ENCODE results near the gene MS4A18. TPM values are rescaled to one million over a fixed set of nuclear protein-coding genes. Genes with fewer than 3 reads are reported as not detected.

The MS4A18 gene
- total and polyA plus RNA-seq, 7 experiments from 2014 or later: not detected

GRCh38 chr11:60782393-60783140 is 58.0 kb downstream of the MS4A18 start:
- Mint-ChIP-seq H3K36me3 (no peaks in the 10 kb centered on the region), H3K4me3 (no peak overlapping the region), H3K27me3 (peaks cover 0 to 3% (median 0%) of the 10 kb centered on the region in 5 donors), H3K9me3 (no peaks in the 10 kb centered on the region), H3K4me1 (no peaks in the 10 kb centered on the region), H3K27ac (no peak overlapping the region)
- ChIA-PET CTCF (interaction anchor here (0.5 kb wide), 1 partner anchor 129 kb away, joined by 3 read pairs; no protein-coding TSS in a partner anchor), POLR2A (no interaction called here)
- Histone ChIP-seq H3K9me3 (ENCODE audit: control insufficient read depth in 2 of 3, low read length in 3 of 3) (no peaks in the 10 kb centered on the region), H3K4me1 (ENCODE audit: control insufficient read depth in 2 of 2, insufficient read depth in 2 of 2, low read length in 2 of 2) (no peaks in the 10 kb centered on the region), H3K4me3 (ENCODE audit: low read length) (no peak overlapping the region), H3K36me3 (ENCODE audit: control insufficient read depth in 2 of 3, insufficient read depth in 3 of 3, low read length in 3 of 3) (no peaks in the 10 kb centered on the region), H3K27ac (ENCODE audit: low read depth, low read length) (no peak overlapping the region), H3K27me3 (ENCODE audit: control insufficient read depth in 2 of 2, insufficient read depth in 2 of 2, low read length in 2 of 2) (no peaks in the 10 kb centered on the region)
- DNase-seq (no peak), ATAC-seq (no peak)
- intact Hi-C loops (cut with micrococcal nuclease): no loop called here

- ATAC-seq (no peak), DNase-seq (no peak)
- H3K9me3 ChIP-seq (ENCODE audit: control insufficient read depth in 2 of 3, low read length in 3 of 3): no peaks in the 10 kb centered on the region
- Mint-ChIP-seq H3K27ac (peak overlapping the region in 1 of 9 donors; percentile 26), H3K27me3 (peaks cover 0 to 3% (median 0%) of the 10 kb centered on the region in 5 donors), H3K9me3 (no peaks in the 10 kb centered on the region), H3K36me3 (no peaks in the 10 kb centered on the region), H3K4me3 (no peak overlapping the region), H3K4me1 (no peaks in the 10 kb centered on the region)
- H3K4me3 ChIP-seq (ENCODE audit: low read length): no peak overlapping the region
- intact Hi-C loops (cut with micrococcal nuclease): no loop called here
- POLR2A ChIA-PET: no interaction called here
- no peak overlapping the region for H3K27ac ChIP-seq (ENCODE audit: low read depth, low read length)
- H3K36me3 ChIP-seq (ENCODE audit: control insufficient read depth in 2 of 3, insufficient read depth in 3 of 3, low read length in 3 of 3): no peaks in the 10 kb centered on the region
- CTCF ChIA-PET: no interaction called here
- no peaks in the 10 kb centered on the region for H3K4me1 ChIP-seq (ENCODE audit: control insufficient read depth in 2 of 2, insufficient read depth in 2 of 2, low read length in 2 of 2)
- H3K27me3 ChIP-seq (ENCODE audit: control insufficient read depth in 2 of 2, insufficient read depth in 2 of 2, low read length in 2 of 2): no peaks in the 10 kb centered on the region
These were observed 58.6 kb downstream of the MS4A18 start for GRCh38 chr11:60783141-60783484.

GRCh38 chr11:60783911-60784310 is 59.4 kb downstream of the MS4A18 start:
- H3K27me3 ChIP-seq (ENCODE audit: control insufficient read depth in 2 of 2, insufficient read depth in 2 of 2, low read length in 2 of 2): no peaks in the 10 kb centered on the region
- CTCF ChIA-PET: interaction anchor here (1.1 kb wide), 1 partner anchor 8 kb away, joined by 3 read pairs; no protein-coding TSS in a partner anchor
- no peaks in the 10 kb centered on the region for H3K36me3 ChIP-seq (ENCODE audit: control insufficient read depth in 2 of 3, insufficient read depth in 3 of 3, low read length in 3 of 3)
- H3K27me3 Mint-ChIP-seq: no peaks in the 10 kb centered on the region
- H3K4me1 ChIP-seq (ENCODE audit: control insufficient read depth in 2 of 2, insufficient read depth in 2 of 2, low read length in 2 of 2): no peaks in the 10 kb centered on the region
- no peaks in the 10 kb centered on the region for H3K4me1 Mint-ChIP-seq
- no peaks in the 10 kb centered on the region for H3K9me3 ChIP-seq (ENCODE audit: control insufficient read depth in 2 of 3, low read length in 3 of 3)
- no peak overlapping the region for H3K27ac Mint-ChIP-seq
- no peak overlapping the region for H3K4me3 ChIP-seq (ENCODE audit: low read length)
- no peak overlapping the region for H3K27ac ChIP-seq (ENCODE audit: low read depth, low read length)
- H3K4me3 Mint-ChIP-seq: no peak overlapping the region
- H3K9me3 Mint-ChIP-seq: no peaks in the 10 kb centered on the region
- ATAC-seq (no peak), DNase-seq (no peak)
- intact Hi-C loops (cut with micrococcal nuclease): no loop called here
- POLR2A ChIA-PET: no interaction called here
- H3K36me3 Mint-ChIP-seq: no peaks in the 10 kb centered on the region

GRCh38 chr11:60785136-60785535 is 60.6 kb downstream of the MS4A18 start, which contains the start of gene MS4A10:
Gene MS4A10 (plus strand): TSS chr11:60785333. CDS start chr11:60790336, 5,003 bp downstream.
- Histone ChIP-seq H3K27ac (ENCODE audit: low read depth, low read length) (no peak within 1 kb of the TSS), H3K4me1 (ENCODE audit: control insufficient read depth in 2 of 2, insufficient read depth in 2 of 2, low read length in 2 of 2) (no peaks in the 10 kb centered on the region), H3K36me3 (ENCODE audit: control insufficient read depth in 2 of 3, insufficient read depth in 3 of 3, low read length in 3 of 3) (no peaks in the 10 kb centered on the region), H3K4me3 (ENCODE audit: low read length) (no peak within 1 kb of the TSS), H3K9me3 (ENCODE audit: control insufficient read depth in 2 of 3, low read length in 3 of 3) (no peaks in the 10 kb centered on the region), H3K27me3 (ENCODE audit: control insufficient read depth in 2 of 2, insufficient read depth in 2 of 2, low read length in 2 of 2) (no peaks in the 10 kb centered on the region)
- Mint-ChIP-seq H3K9me3 (no peaks in the 10 kb centered on the region), H3K4me3 (no peak within 1 kb of the TSS), H3K27ac (no peak within 1 kb of the TSS), H3K36me3 (no peaks in the 10 kb centered on the region), H3K4me1 (no peaks in the 10 kb centered on the region), H3K27me3 (no peaks in the 10 kb centered on the region)
- intact Hi-C loops (cut with micrococcal nuclease): no loop called here
- CTCF ChIA-PET: no interaction called here
- POLR2A ChIA-PET: no interaction called here
- no peak for DNase-seq
- no peak for ATAC-seq

GRCh38 chr11:60785806-60786361 is 61.4 kb downstream of the MS4A18 start:
- ATAC-seq (no peak), DNase-seq (no peak)
- Mint-ChIP-seq H3K4me1 (no peaks in the 10 kb centered on the region), H3K36me3 (no peaks in the 10 kb centered on the region), H3K27ac (no peak overlapping the region), H3K27me3 (no peaks in the 10 kb centered on the region), H3K9me3 (no peaks in the 10 kb centered on the region), H3K4me3 (no peak overlapping the region)
- Histone ChIP-seq H3K27ac (ENCODE audit: low read depth, low read length) (no peak overlapping the region), H3K4me3 (ENCODE audit: low read length) (no peak overlapping the region), H3K9me3 (ENCODE audit: control insufficient read depth in 2 of 3, low read length in 3 of 3) (no peaks in the 10 kb centered on the region), H3K27me3 (ENCODE audit: control insufficient read depth in 2 of 2, insufficient read depth in 2 of 2, low read length in 2 of 2) (no peaks in the 10 kb centered on the region), H3K36me3 (ENCODE audit: control insufficient read depth in 2 of 3, insufficient read depth in 3 of 3, low read length in 3 of 3) (no peaks in the 10 kb centered on the region), H3K4me1 (ENCODE audit: control insufficient read depth in 2 of 2, insufficient read depth in 2 of 2, low read length in 2 of 2) (no peaks in the 10 kb centered on the region)
- intact Hi-C loops (cut with micrococcal nuclease): no loop called here
- ChIA-PET CTCF (no interaction called here), POLR2A (no interaction called here)

- H3K36me3 ChIP-seq (ENCODE audit: control insufficient read depth in 2 of 3, insufficient read depth in 3 of 3, low read length in 3 of 3): no peaks in the 10 kb centered on the region
- Mint-ChIP-seq H3K9me3 (no peaks in the 10 kb centered on the region), H3K4me1 (no peaks in the 10 kb centered on the region), H3K27ac (no peak overlapping the region), H3K4me3 (no peak overlapping the region), H3K36me3 (no peaks in the 10 kb centered on the region), H3K27me3 (no peaks in the 10 kb centered on the region)
- no peak for ATAC-seq
- H3K27me3 ChIP-seq (ENCODE audit: control insufficient read depth in 2 of 2, insufficient read depth in 2 of 2, low read length in 2 of 2): no peaks in the 10 kb centered on the region
- no peak overlapping the region for H3K4me3 ChIP-seq (ENCODE audit: low read length)
- H3K27ac ChIP-seq (ENCODE audit: low read depth, low read length): no peak overlapping the region
- DNase-seq: no peak
- ChIA-PET CTCF (no interaction called here), POLR2A (no interaction called here)
- intact Hi-C loops (cut with micrococcal nuclease): no loop called here
- H3K4me1 ChIP-seq (ENCODE audit: control insufficient read depth in 2 of 2, insufficient read depth in 2 of 2, low read length in 2 of 2): no peaks in the 10 kb centered on the region
- no peaks in the 10 kb centered on the region for H3K9me3 ChIP-seq (ENCODE audit: control insufficient read depth in 2 of 3, low read length in 3 of 3)
These were observed 62.5 kb downstream of the MS4A18 start for GRCh38 chr11:60786811-60787567.

Measured in naive thymus-derived CD4-positive, alpha-beta T cell (primary cell).